ENCODE data around the gene KANK4. TPM values are rescaled to one million over a fixed set of nuclear protein-coding genes. Genes with fewer than 3 reads are reported as not detected.
"Not testable (repeated sequence)": the region's sequence is repeated elsewhere in the genome, so short reads cannot be mapped to it uniquely, and the experiment has no call there.

The KANK4 gene
- total RNA-seq, 6 donors from 2014 or later: 0.63 to 9.8 (median 3.7) TPM

GRCh38 chr1:62224182-62224581, 95.1 kb downstream of the KANK4 start:
- 45 to 76% methylated on average over 2 of the region's 3 CpGs for WGBS, 2 donors
- Histone ChIP-seq H3K36me3 (no peaks in the 10 kb centered on the region), H3K4me1 (no peaks in the 10 kb centered on the region), H3K27ac (no peak overlapping the region), H3K4me3 (no peak overlapping the region), H3K9me3 (no peaks in the 10 kb centered on the region), H3K27me3 (no peaks in the 10 kb centered on the region)
- DNase-seq (no peak), ATAC-seq (ENCODE audit: low FRiP score in 2 of 2) (no peak)
- TF ChIP-seq POLR2AphosphoS5 (IDR thresholded peaks at IDR 0.05) (no peak), EP300 (IDR thresholded peaks at IDR 0.05) (no peak), CTCF (IDR thresholded peaks at IDR 0.05) (no peak), POLR2A (IDR thresholded peaks at IDR 0.05) (no peak)

- ATAC-seq (ENCODE audit: low FRiP score in 2 of 2): no peak
- H3K4me3 ChIP-seq: no peak overlapping the region
- WGBS, 2 donors: 90 to 92% methylated on average over 9 of the region's 9 CpGs
- no peaks in the 10 kb centered on the region for H3K4me1 ChIP-seq
- DNase-seq: no peak
- no peaks in the 10 kb centered on the region for H3K36me3 ChIP-seq
- TF ChIP-seq CTCF (IDR thresholded peaks at IDR 0.05) (no peak), EP300 (IDR thresholded peaks at IDR 0.05) (no peak), POLR2A (IDR thresholded peaks at IDR 0.05) (no peak), POLR2AphosphoS5 (IDR thresholded peaks at IDR 0.05) (no peak)
- no peaks in the 10 kb centered on the region for H3K9me3 ChIP-seq
- no peaks in the 10 kb centered on the region for H3K27me3 ChIP-seq
- H3K27ac ChIP-seq: no peak overlapping the region
Observed at GRCh38 chr1:62222321-62222720, 96.9 kb downstream of the KANK4 start.

- no peak overlapping the region for H3K27ac ChIP-seq
- TF ChIP-seq POLR2A (IDR thresholded peaks at IDR 0.05) (no peak), EP300 (IDR thresholded peaks at IDR 0.05) (no peak), POLR2AphosphoS5 (IDR thresholded peaks at IDR 0.05) (no peak), CTCF (IDR thresholded peaks at IDR 0.05) (no peak)
- ATAC-seq (ENCODE audit: low FRiP score in 2 of 2) (no peak), DNase-seq (no peak)
- no peaks in the 10 kb centered on the region for H3K9me3 ChIP-seq
- H3K27me3 ChIP-seq: no peaks in the 10 kb centered on the region
- WGBS, 2 donors: 93 to 100% methylated on average over 1 of the region's 1 CpG
- no peak overlapping the region for H3K4me3 ChIP-seq
- H3K4me1 ChIP-seq: no peaks in the 10 kb centered on the region
- no peaks in the 10 kb centered on the region for H3K36me3 ChIP-seq
Observed at GRCh38 chr1:62221171-62221570, 98.1 kb downstream of the KANK4 start.

GRCh38 chr1:62220456-62220855, 98.8 kb downstream of the KANK4 start:
- 82 to 91% methylated on average over 9 of the region's 9 CpGs for WGBS, 2 donors

GRCh38 chr1:62218604-62219003, 100.6 kb downstream of the KANK4 start:
- DNase-seq (no peak), ATAC-seq (ENCODE audit: low FRiP score in 2 of 2) (no peak)
- H3K27ac ChIP-seq: no peak overlapping the region
- no peaks in the 10 kb centered on the region for H3K9me3 ChIP-seq
- 66 to 67% methylated on average over 2 of the region's 2 CpGs for WGBS, 2 donors
- no peaks in the 10 kb centered on the region for H3K4me1 ChIP-seq
- TF ChIP-seq POLR2A (IDR thresholded peaks at IDR 0.05): no peak
- TF ChIP-seq POLR2AphosphoS5 (IDR thresholded peaks at IDR 0.05): no peak
- TF ChIP-seq EP300 (IDR thresholded peaks at IDR 0.05): no peak
- TF ChIP-seq CTCF (IDR thresholded peaks at IDR 0.05): no peak
- no peaks in the 10 kb centered on the region for H3K27me3 ChIP-seq
- H3K36me3 ChIP-seq: no peaks in the 10 kb centered on the region
- H3K4me3 ChIP-seq: no peak overlapping the region

More at GRCh38 chr1:62220456-62220855, 98.8 kb downstream of the KANK4 start:
- not testable (repeated sequence) for H3K36me3 ChIP-seq; H3K27ac ChIP-seq; ATAC-seq (ENCODE audit: low FRiP score in 2 of 2); DNase-seq; H3K4me3 ChIP-seq; H3K4me1 ChIP-seq; H3K9me3 ChIP-seq; H3K27me3 ChIP-seq
